Cardiac fibroblast (primary cell): ENCODE measurements around the gene PTPRG.

ENCODE experiments used
- DNase-seq, 2 donors: peaks; one replicate each; pipeline versions ENCODE4 v3.0.0 to v3.0.0-alpha.2; 2010; ENCODE audit warnings: low read depth in 2 of 2
- H3K4me3 ChIP-seq, 2 donors: replicated peaks in 1 of 2; 1 replicate in 1 of 2; 2 replicates in 1 of 2; pipeline ENCODE4 v1.5.1; 2011; ENCODE audit warnings: low read depth in 2 of 2, low read length in 2 of 2, mild to moderate bottlenecking in 2 of 2, moderate library complexity in 1 of 2
- TF ChIP-seq, protein P1 (sequence below): IDR thresholded peaks from one replicate; pipeline ENCODE4 v1.5.1; 2011; ENCODE audit warnings: low read depth, mild to moderate bottlenecking, low read length, inconsistent platforms

The PTPRG gene

DNA sequence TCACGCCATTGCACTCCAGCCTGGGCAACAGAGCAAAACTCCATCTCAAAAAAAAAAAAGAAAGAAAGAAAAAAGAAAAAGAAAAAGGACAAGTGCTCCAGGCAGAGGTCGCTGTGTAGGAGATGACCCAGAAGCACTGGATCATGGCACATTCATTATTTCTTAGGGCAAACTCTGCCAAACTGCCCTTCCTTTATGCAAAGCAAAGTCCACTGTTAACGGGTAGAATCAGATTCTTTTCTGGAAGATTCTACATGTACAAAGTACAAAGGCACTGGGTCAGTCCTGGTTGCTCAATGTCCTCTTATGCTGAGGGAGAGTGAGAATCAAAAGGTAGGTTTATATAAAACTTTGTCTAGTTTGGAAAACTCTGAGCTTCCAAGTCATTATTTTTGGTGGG, 667.1 kb downstream of the PTPRG start:
- DNase-seq = no peak
- no peak overlapping the region for H3K4me3 ChIP-seq
- TF ChIP-seq, protein P1, sequence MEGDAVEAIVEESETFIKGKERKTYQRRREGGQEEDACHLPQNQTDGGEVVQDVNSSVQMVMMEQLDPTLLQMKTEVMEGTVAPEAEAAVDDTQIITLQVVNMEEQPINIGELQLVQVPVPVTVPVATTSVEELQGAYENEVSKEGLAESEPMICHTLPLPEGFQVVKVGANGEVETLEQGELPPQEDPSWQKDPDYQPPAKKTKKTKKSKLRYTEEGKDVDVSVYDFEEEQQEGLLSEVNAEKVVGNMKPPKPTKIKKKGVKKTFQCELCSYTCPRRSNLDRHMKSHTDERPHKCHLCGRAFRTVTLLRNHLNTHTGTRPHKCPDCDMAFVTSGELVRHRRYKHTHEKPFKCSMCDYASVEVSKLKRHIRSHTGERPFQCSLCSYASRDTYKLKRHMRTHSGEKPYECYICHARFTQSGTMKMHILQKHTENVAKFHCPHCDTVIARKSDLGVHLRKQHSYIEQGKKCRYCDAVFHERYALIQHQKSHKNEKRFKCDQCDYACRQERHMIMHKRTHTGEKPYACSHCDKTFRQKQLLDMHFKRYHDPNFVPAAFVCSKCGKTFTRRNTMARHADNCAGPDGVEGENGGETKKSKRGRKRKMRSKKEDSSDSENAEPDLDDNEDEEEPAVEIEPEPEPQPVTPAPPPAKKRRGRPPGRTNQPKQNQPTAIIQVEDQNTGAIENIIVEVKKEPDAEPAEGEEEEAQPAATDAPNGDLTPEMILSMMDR = no peak

DNA sequence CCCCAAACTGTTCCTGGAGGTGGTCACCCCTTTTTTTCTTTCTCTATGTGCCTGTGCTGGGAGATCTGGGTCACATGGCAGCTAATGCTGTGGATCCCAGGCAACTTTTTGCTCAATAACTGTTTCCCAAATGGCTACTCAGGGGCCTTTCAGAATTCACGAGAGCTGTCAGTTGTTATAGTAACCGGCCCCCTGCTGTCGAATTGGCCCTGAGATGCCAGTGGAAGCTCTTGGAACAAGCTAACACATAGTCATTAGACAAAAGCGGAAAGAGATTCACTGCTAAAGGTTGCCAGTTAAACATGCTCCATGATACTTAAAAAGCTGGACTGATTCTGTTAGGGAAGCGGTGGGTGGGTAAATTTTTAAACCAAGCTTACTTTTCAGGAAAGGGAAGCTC, 667.8 kb downstream of the PTPRG start:
- DNase-seq = no peak
- no peak overlapping the region for H3K4me3 ChIP-seq
- TF ChIP-seq, protein P1 = no peak

DNA sequence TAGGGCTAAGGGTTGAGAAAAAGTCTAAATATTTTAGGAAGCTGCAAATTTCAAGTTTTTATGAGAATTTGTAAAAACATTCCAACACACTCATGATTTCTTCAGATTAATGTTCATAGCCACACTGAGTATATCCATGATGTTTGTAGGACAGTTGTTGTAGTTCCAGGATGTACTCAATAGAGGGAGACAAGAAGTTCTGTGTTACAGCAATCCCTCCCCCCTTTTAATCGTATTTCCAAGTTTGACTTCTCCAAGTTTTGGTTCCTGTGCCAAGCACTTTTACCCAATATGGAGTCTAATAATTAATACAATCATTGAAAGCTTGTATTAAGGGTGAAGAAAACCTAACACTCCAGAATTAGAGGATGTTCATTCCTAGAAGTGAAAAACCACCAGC, 668.5 kb downstream of the PTPRG start:
- no peak overlapping the region for H3K4me3 ChIP-seq
- DNase-seq = peak; percentile 17 to 28
- TF ChIP-seq, protein P1 = peak; percentile 34

DNA sequence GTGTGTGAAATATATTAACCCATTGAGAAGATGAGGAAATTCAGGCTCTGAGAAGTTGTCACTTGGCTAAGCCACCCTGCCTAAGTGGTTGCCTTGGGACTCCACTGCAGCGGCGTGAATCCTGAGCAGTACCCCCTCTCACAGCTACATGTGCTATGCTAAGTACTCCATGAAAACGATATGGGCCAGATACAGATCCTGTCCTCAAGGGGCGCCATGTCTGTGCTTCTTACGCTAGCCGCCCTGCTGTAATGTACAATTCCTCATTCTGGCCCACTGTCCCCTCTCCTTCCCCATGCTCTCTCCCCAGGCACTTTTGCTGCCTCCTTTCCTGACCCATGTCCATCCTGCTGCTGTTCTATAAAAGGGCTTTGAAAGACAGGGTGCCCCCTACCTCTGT, 671.7 kb downstream of the PTPRG start:
- H3K4me3 ChIP-seq = no peak overlapping the region
- no peak for DNase-seq
- TF ChIP-seq, protein P1 = no peak

DNA sequence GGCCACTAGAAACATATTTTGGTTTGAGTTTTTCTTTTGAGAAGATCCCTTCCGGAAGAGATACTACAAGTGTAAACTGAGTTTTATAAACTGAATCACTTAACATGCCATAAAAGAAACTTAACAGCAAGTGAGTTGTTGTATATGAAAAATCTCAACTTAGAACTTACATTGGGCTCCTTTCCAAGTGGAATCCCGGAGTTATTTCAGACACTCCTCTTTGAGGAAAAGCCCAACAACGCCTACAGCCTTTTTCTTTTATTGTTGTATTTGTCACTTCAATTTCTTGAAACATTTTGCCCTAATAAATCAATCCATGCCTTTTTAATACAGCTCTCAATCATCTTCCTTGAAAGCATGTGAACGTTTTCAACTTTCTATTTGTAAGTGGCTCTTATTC, 674.6 kb downstream of the PTPRG start:
- H3K4me3 ChIP-seq = no peak overlapping the region
- peak in 1 of 2 donors; percentile 27 for DNase-seq
- TF ChIP-seq, protein P1 = no peak

DNA sequence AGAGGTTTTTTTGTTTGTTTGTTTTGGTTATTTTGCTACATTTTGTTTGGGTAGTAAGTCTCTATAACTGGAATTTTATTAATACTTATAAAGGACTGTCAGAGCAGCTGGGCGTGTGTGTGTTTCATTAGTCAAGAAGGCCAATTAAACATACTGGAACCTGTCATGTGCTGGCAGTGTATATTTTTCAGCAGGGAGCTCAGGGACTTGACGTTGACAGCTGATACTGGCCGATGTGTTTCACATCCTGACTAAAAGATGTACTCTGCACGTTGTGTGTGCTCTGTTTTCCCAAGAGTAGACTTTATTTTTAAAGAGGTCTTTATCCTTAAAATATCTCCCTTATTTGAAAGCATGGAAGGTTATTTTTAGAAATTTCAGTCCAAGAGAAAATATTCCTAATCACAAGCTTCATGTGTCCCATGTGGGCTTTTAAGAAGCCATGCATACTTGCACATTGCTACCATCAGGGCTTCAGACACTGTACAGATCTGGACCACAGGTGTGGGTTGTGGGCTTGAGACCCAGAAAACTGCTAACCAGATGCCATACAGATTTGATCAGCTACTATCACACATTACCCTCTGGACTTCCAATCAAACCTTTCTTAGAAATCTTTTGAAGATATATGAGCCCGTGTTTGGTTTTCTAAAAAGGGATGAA, 676.0 kb downstream of the PTPRG start:
- TF ChIP-seq, protein P1 = no peak
- H3K4me3 ChIP-seq = no peak overlapping the region
- no peak for DNase-seq

DNA sequence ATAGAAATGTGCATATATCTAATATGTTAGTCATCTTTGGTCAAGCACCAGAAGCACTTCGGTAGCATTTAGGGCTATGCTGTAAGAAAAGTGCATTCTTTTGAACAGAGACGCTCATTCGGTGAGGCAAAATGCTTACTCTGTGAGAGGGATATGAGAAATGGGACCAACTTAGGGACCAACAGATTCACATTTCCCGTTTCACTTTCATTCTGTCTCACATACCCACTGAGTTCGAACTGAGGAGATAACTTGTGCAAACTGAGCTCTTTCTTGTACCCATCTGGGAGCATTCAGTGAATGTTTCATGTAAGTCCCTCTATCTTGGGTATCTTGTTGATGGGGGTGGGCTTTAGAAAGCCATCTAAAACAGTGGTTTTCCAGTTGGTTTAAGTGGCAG, 676.6 kb downstream of the PTPRG start:
- no peak for DNase-seq
- no peak overlapping the region for H3K4me3 ChIP-seq

More for the DNA sequence above, 676.6 kb downstream of the PTPRG start:
- TF ChIP-seq, protein P1 = no peak
